ENCODE measurements around the gene FGR.

FGR gene

DNA sequence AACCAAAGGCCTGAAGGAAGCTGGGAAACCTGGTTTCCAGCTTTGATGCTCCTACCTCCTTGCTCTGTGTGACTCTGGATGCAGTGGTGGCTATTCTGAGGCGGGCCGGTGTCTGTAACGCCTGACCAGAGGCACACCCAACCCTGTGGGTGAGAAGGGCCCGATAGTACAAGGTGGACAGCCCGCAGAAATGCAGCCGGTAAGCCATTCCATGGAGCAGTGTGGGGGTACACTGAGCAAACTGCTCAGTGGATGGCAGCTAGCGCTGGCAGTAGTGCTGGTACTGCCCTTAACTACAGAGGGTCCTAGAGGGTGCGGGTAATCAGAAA is 67.0 kb downstream of the FGR start:
- H3K4me1 Mint-ChIP-seq, result peaks cover 93% of the 10 kb centered on the region
- H3K4me3 Mint-ChIP-seq, result peak overlapping the region; percentile 64
- H3K27ac Mint-ChIP-seq, result peak overlapping the region; percentile 95
- DNase-seq, result no peak
- H3K9me3 Mint-ChIP-seq, result no peaks in the 10 kb centered on the region
- TF ChIP-seq, protein P1, sequence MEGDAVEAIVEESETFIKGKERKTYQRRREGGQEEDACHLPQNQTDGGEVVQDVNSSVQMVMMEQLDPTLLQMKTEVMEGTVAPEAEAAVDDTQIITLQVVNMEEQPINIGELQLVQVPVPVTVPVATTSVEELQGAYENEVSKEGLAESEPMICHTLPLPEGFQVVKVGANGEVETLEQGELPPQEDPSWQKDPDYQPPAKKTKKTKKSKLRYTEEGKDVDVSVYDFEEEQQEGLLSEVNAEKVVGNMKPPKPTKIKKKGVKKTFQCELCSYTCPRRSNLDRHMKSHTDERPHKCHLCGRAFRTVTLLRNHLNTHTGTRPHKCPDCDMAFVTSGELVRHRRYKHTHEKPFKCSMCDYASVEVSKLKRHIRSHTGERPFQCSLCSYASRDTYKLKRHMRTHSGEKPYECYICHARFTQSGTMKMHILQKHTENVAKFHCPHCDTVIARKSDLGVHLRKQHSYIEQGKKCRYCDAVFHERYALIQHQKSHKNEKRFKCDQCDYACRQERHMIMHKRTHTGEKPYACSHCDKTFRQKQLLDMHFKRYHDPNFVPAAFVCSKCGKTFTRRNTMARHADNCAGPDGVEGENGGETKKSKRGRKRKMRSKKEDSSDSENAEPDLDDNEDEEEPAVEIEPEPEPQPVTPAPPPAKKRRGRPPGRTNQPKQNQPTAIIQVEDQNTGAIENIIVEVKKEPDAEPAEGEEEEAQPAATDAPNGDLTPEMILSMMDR (IDR thresholded peaks at IDR 0.05), result no peak
- no peaks in the 10 kb centered on the region for H3K36me3 Mint-ChIP-seq (ENCODE audit: low read depth)
- H3K27me3 Mint-ChIP-seq (ENCODE audit: low read depth, poor library complexity), result no peaks in the 10 kb centered on the region

DNA sequence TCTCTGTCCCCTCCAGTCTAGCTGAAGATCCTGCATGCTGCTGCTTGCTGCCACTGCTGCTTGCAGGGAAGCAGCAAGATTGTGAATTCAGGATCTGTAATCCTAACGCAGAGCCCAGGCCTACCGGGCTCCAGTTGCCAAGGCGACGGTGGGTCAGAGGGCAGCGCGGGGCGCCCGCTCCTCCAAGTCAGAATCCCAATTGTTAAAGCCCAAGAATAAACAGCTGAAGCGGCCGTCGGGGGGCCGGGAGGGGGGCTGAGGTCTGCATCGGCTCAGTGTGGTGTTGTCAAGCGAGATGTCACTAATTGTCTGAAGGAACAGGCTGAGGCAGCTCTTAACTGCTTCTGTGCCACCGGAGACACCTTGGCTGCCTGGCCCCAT is 67.8 kb downstream of the FGR start:
- Mint-ChIP-seq H3K9me3 (no peaks in the 10 kb centered on the region), H3K4me3 (peak overlapping the region; percentile 64), H3K27me3 (ENCODE audit: low read depth, poor library complexity) (no peaks in the 10 kb centered on the region), H3K4me1 (peaks cover 93% of the 10 kb centered on the region), H3K27ac (peak overlapping the region; percentile 64), H3K36me3 (ENCODE audit: low read depth) (no peaks in the 10 kb centered on the region)
- TF ChIP-seq, protein P1 (IDR thresholded peaks at IDR 0.05), result no peak
- peak; percentile 65 for DNase-seq

DNA sequence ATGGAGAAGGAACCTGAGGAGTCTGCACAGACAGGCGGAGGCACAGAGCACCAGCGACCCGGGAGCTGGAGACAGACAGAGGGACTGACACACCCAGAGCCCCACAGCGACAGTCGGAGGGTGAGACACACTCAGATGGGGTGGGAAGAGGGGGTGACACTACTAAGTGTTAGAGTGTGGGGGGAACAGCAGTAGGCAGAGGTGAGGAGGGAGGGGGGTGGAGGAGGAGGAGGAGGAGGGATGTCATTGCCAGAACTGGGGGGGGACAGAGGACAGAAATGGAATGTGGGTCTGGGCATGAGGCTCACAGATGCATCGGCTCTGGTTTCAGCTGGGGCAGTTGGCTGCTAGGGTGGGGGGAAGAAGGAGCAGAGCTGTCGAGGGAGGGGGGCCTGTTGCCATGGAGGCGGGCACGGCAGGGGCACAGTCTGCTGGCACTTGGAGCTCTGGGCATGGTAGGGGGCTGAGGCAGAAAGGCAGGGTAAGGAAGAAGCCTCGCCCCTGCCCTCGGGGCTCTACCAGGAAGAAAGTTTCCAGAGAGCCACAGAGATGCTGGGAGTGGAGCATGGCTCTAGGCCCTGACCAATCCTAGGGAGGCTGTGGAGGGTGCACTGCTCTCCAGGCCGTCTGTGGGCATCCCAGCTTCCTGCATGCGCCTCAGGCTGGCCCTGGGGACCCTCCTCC is 68.4 kb downstream of the FGR start:
- H3K9me3 Mint-ChIP-seq, result no peaks in the 10 kb centered on the region
- peak overlapping the region; percentile 95 for H3K27ac Mint-ChIP-seq
- no peaks in the 10 kb centered on the region for H3K36me3 Mint-ChIP-seq (ENCODE audit: low read depth)
- H3K27me3 Mint-ChIP-seq (ENCODE audit: low read depth, poor library complexity), result no peaks in the 10 kb centered on the region
- H3K4me3 Mint-ChIP-seq, result peak overlapping the region; percentile 64
- H3K4me1 Mint-ChIP-seq, result peaks cover 93% of the 10 kb centered on the region
- TF ChIP-seq, protein P1 (IDR thresholded peaks at IDR 0.05), result no peak
- no peak for DNase-seq

DNA sequence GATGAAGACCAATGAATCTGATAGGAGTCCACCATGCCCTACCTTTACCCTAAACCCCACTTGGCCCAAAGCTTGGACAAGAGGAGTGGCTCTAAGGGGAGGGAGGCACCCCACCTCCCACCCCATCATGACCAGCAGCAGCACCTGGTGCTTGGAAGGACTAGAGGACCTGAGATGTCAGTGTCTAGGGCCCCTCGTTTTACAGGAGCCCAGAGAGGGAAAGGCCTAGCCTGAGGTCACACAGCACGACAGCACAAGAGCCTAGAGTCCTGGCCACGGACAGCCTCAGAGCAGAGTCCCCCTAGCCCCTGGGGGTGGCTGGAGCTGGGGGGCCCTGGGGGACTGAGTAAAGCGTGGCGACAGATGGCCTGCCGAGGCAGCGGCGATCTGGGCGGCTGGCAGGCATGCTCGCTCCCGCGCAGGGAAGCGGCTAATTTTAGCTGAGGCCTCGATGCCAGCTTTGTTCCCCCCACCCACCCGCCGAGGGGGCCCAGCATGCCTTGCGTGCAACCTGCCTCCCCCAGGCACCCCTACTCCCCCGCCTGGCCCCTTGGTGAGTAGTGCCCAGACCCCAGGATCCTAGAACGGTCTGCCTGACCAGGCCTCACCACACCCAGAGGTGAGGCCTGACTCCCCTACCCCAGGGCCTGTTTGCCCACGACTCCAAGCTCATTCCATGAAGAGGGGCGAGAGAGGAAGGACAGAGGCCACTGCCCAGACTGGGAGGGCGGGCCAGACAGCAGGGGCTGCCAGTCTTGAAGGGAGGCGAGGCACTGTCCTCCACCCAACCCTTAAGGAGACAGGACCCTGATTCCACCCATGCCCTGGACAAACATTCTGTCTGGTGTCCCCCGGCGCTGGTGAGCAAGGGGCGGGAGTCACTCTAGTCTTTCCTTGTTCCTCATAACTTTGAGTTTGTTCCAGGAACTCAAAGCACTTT is 70.0 kb downstream of the FGR start:
- TF ChIP-seq, protein P1 (IDR thresholded peaks at IDR 0.05), result no peak
- Mint-ChIP-seq H3K4me1 (peaks cover 95% of the 10 kb centered on the region), H3K4me3 (peak overlapping the region; percentile 61), H3K9me3 (no peaks in the 10 kb centered on the region), H3K27me3 (ENCODE audit: low read depth, poor library complexity) (no peaks in the 10 kb centered on the region), H3K36me3 (ENCODE audit: low read depth) (peaks cover 4% of the 10 kb centered on the region), H3K27ac (peak overlapping the region; percentile 92)
- DNase-seq, result no peak

DNA sequence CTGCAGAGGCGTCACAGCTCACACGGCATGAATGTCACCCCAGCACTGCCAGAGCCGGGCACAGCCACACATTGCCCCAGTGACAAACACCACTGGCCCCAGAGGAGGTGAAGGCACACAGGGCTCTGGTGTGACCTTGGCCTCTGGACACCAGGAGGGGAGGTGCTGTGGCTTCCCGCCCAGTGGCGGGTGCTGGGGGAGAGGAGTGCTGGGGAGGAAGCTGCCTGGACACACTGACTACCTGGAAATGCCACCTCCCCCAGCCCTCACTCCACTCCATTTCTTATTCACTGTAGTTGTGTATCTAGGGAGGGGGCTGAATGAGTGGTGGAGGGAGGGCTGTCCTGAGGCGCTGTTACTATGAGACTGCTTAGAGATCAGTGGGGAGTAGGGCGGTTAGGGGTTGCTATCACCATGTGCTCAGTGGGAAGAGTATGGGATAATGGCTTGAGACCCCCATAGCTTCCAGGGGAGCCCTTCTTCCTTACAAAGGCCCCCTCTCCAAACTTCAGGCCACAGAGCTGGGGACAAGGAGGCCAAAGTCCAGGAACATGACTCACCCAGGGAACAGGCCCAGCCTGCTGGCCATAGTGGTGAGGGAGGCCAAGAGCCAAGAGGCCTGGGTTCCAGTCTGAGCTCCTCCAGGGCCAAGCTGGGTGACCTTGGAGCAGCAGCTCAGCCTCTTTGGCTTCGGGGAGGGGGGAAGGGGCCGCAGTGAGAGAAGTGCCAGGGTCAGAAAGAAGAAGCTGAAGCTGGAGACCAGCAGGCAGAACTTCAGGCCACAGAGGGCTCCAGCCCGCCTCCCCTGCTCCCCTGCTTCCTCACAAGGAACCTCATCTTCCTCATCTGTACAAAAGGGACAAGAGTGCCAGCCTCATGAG is 71.2 kb downstream of the FGR start:
- no peaks in the 10 kb centered on the region for H3K9me3 Mint-ChIP-seq

More for the DNA sequence above, 71.2 kb downstream of the FGR start:
- Mint-ChIP-seq H3K4me3 (peak overlapping the region; percentile 59), H3K4me1 (peaks cover 93% of the 10 kb centered on the region), H3K27me3 (ENCODE audit: low read depth, poor library complexity) (no peaks in the 10 kb centered on the region), H3K27ac (peak overlapping the region; percentile 92), H3K36me3 (ENCODE audit: low read depth) (peaks cover 4% of the 10 kb centered on the region)
- DNase-seq, result no peak
- TF ChIP-seq, protein P1 (IDR thresholded peaks at IDR 0.05), result no peak
